Posterior cingulate gyrus (tissue), 11 donors: Measurements from ENCODE around the gene PCP4L1.
A peak's percentile ranks its signal among the peaks of the same experiment; 100 is the strongest.
"Not testable (repeated sequence)": the region's sequence is repeated elsewhere in the genome, so short reads cannot be mapped to it uniquely, and the experiment has no call there.

ENCODE experiments used
- DNase-seq, 10 donors: peaks; one replicate each; pipeline versions ENCODE4 v3.0.0 to v3.0.0-alpha.2; 2020 to 2021; ENCODE audit warnings: mixed read lengths in 3 of 10
- intact Hi-C: fragments of 100-400 bp; cut with DNase I; formaldehyde crosslinking; loops from one replicate; pipeline ENCODE4 v1.15.1; 2023

The PCP4L1 gene

DNA sequence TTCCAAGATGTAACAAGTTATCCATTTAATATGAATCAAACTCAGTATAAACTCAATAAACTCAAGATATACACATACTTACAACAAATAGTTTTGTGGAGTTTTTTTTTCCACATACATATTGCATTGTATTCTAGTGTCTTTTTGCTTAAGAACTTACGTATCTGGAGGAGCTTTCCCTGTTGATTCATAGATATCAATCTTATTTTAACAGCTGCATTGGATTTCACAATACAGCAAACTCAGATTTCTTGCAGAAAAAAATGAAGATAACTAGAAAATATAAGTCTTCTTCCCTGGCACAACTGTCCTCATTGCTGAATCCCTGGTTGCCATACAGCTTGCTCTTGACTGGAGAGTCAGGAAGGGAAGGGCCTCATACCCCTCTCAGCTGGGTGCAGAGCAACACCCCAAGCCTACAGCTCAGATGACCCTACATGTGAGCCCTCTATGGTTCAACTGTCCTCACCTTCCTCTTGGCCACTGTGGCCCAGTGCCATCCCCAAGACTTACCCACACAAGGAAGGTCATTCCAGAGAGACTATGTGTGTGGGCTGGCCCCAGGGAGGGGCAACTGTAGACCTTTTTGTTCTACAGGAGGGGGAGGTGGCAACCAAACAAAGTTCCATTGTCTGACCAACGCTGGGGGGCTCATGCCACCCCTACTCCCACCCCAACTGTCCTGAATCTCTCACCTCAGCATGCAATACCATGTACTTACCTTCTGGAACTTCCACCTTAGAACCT is 49.5 kb downstream of the PCP4L1 start:
- intact Hi-C loops, result loop anchor here (5.0 kb wide), 1 partner anchor 81 kb away; the partner anchor contains the start of gene TOMM40L
- DNase-seq, result no peak

GRCh38 chr1:161309868-161310267 is 51.3 kb downstream of the PCP4L1 start, which contains the start of gene MPZ:
MPZ (minus strand) TSS chr1:161309968; CDS start chr1:161309905, 63 bp downstream.
- intact Hi-C loops, result loop anchor here (5.0 to 10.0 kb wide), 2 partner anchors 55 to 83 kb away; partner anchors contain the start of genes CFAP126 and TOMM40L
- no peak for DNase-seq

- no peak for DNase-seq
- intact Hi-C loops, result loop anchor here (10.0 kb wide), 1 partner anchor 53 kb away; the partner anchor contains the start of gene CFAP126
Observed at GRCh38 chr1:161311595-161312181, 53.1 kb downstream of the PCP4L1 start.

- peak in 7 of 10 donors; percentile 27 to 86 (median 49) for DNase-seq
- intact Hi-C loops, result loop anchor here (10.0 kb wide), 1 partner anchor 51 kb away; the partner anchor contains the start of gene CFAP126
Observed at GRCh38 chr1:161313554-161314200, 55.1 kb downstream of the PCP4L1 start.

DNA sequence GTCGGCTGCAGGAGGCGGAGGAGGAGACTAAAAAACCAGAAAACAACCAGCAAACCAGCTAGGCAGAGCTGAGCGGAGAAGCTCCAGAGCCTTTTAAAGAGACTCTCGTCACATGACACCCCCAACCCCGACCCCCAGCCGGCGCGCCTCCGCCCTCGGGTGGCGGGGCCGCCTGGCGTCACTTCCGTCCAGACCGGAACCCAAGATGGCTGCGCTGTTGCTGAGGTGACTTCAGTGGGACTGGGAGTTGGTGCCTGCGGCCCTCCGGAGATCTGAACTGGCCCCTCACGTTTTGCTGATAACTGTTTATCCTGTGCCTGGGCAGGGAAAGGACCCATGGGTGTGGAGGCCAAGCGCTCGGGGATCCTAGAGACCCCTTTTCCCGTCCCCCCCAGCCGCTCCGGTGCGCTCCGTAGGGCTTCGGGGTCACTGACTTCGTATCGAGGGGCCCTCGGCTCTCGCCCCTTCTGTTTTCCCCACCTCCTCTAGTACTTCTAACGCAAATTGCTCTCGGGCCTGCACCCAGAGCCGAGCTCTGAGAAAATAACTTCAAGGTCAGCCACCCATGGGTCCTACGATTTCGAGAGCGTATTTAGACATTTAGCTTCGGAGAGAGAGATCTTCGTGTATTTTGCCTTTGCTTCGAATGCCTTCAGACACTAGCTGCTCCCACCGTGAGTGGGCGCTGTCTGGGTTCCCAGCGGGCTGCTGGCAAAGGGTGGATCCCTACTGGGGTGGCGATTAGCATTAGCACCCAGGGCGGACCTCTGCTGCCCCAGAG is 55.8 kb downstream of the PCP4L1 start, which contains the start of gene SDHC:
SDHC (plus strand) TSS at position 181 of the 781 bp plus-strand sequence; CDS start at position 206, 25 bp downstream.
- DNase-seq, result peak; percentile 92 to 99 (median 94)
- intact Hi-C loops, result loop anchor here (10.0 kb wide), 1 partner anchor 50 kb away; the partner anchor contains the start of gene CFAP126

- intact Hi-C loops, result loop anchor here (10.0 kb wide), 1 partner anchor 49 kb away; the partner anchor contains the start of gene CFAP126
- not testable (repeated sequence) for DNase-seq
Observed at GRCh38 chr1:161315841-161316674, 57.5 kb downstream of the PCP4L1 start.

DNA sequence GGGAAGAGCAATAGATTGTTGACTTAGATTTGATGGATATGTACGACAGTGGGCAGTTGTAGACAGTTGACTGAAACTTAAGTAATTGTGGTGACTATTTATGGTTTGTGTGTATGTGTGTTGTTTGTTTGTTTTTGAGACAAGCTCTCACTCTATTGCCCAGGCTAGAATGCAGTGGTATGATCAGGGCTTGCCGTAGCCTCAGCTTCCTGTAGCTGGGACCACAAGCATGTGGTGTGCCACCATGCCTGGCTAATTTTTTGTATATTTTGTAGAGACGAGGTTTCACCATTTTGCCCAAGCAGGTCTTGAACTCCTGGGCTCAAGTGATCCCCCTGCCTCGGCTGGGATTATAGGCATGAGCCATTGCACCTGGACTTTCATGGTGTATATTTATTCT is 65.5 kb downstream of the PCP4L1 start:
- intact Hi-C loops, result no loop called here
- DNase-seq, result no peak

DNA sequence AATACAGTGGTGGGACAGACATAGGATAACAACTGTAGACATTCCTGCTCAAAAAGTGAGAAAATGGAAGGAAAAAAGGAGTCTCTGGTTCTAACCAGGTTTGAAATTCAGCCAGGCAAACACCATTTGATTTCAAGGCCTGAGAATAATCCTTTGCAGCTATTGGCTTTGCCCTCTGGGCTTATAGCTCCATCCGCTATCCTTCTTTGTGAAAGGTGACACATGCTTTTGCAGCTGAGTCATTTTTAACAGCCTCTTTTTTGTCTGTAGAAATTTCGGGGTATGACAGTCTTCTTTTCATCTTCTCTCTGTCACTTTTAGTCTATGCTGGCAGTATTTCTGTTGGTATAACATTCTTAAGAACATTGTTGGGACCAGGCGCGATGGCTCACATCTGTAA is 71.8 kb downstream of the PCP4L1 start:
- intact Hi-C loops, result no loop called here
- DNase-seq, result no peak

GRCh38 chr1:161333166-161333565 is 74.6 kb downstream of the PCP4L1 start:
- no peak for DNase-seq

More at GRCh38 chr1:161333166-161333565, 74.6 kb downstream of the PCP4L1 start:
- intact Hi-C loops, result no loop called here
